Loucy (cell line): ENCODE measurements around the gene WFIKKN2.
A peak's percentile ranks its signal among the peaks of the same experiment; 100 is the strongest.

Experiments used
- H2AFZ ChIP-seq: fragments of 200-600 bp; sonication (generic); 2 replicates; pipeline ENCODE4 v1.6.0; 2016; ENCODE audit warnings: antibody characterized with exemption, mild to moderate bottlenecking, low read length, moderate library complexity
- H3F3A ChIP-seq: fragments of 200-600 bp; 2 replicates; pipeline ENCODE4 v1.6.0; 2016; ENCODE audit warnings: antibody characterized with exemption, low read depth, mild to moderate bottlenecking
- H3K27me3 ChIP-seq: fragments of 200-600 bp; sonication (generic); 2 replicates; pipeline ENCODE4 v1.6.1; 2014; ENCODE audit warnings: low read length, mild to moderate bottlenecking; ENCODE audit not compliant: insufficient read depth, poor library complexity, severe bottlenecking
- H3K36me3 ChIP-seq: fragments of 200-600 bp; sonication (generic); 2 replicates; pipeline ENCODE4 v1.6.1; 2016; ENCODE audit warnings: low read length; ENCODE audit not compliant: insufficient read depth
- H3K4me1 ChIP-seq: fragments of 200-600 bp; sonication (generic); 2 replicates; pipeline ENCODE4 v1.5.1; 2014; ENCODE audit warnings: low read length, mild to moderate bottlenecking; ENCODE audit not compliant: insufficient read depth, poor library complexity, severe bottlenecking
- H3K4me2 ChIP-seq: fragments of 200-600 bp; sonication (generic); 2 replicates; pipeline ENCODE4 v1.6.0; 2014; ENCODE audit warnings: antibody characterized with exemption, low read length, low read depth, mild to moderate bottlenecking; ENCODE audit not compliant: poor library complexity, severe bottlenecking
- H3K4me3 ChIP-seq: fragments of 200-600 bp; sonication (generic); 2 replicates; pipeline ENCODE4 v1.5.1; 2014; ENCODE audit warnings: low read length, mild to moderate bottlenecking, mixed read lengths; ENCODE audit not compliant: poor library complexity, severe bottlenecking
- H3K79me2 ChIP-seq: fragments of 200-600 bp; sonication (generic); 2 replicates; pipeline ENCODE4 v1.6.1; 2014; ENCODE audit warnings: low read length; ENCODE audit not compliant: insufficient read depth
- H3K9ac ChIP-seq: fragments of 200-600 bp; sonication (generic); 2 replicates; pipeline ENCODE4 v1.6.0; 2014; ENCODE audit warnings: mild to moderate bottlenecking, low read depth, low read length, moderate library complexity; ENCODE audit not compliant: poor library complexity, severe bottlenecking
- H3K9me2 ChIP-seq: fragments of 200-600 bp; sonication (generic); replicated peaks from 2 replicates; pipeline ENCODE4 v1.6.1; 2016; ENCODE audit warnings: low read depth, low read length, mixed read lengths
- H3K9me3 ChIP-seq: fragments of 200-600 bp; sonication (generic); 2 replicates; pipeline ENCODE4 v1.6.1; 2014; ENCODE audit warnings: mild to moderate bottlenecking, antibody characterized with exemption, low read length, low read depth; ENCODE audit not compliant: insufficient read depth
- H4K20me1 ChIP-seq: fragments of 200-600 bp; sonication (generic); 2 replicates; pipeline ENCODE4 v1.6.0; 2014; ENCODE audit warnings: antibody characterized with exemption, low read length, mild to moderate bottlenecking; ENCODE audit not compliant: insufficient read depth, poor library complexity, severe bottlenecking
- CTCF ChIP-seq: fragments of 200-600 bp; sonication (generic); conservative IDR thresholded peaks from 2 replicates; pipeline ENCODE4 v1.5.1; 2014; ENCODE audit warnings: mild to moderate bottlenecking, antibody characterized with exemption, low read length
- EZH2phosphoT487 ChIP-seq: fragments of 200-600 bp; IDR thresholded peaks from 2 replicates; pipeline ENCODE4 v1.6.1; 2018; ENCODE audit warnings: antibody characterized with exemption, mild to moderate bottlenecking, moderate library complexity, borderline replicate concordance

Gene WFIKKN2

DNA sequence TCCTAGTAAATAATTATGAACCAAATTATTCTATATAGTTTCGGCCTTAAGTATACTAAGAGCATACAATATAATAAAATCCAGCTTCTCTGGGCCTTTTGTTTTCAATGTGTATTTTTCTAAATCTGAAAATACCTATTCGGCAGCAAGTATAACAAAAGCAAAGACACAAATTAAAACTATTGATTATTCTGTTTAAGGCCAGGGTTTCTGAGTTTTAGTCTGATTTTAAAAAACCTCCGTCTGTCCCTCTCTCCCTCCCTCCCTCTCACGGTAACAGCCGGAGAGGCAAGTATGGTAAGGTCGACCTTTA, 29.3 kb downstream of the WFIKKN2 start:
- peaks cover 17% of the 10 kb centered on the region for H4K20me1 ChIP-seq
- H3K4me1 ChIP-seq = peaks cover 24% of the 10 kb centered on the region
- H3K36me3 ChIP-seq = no peaks in the 10 kb centered on the region
- peak overlapping the region; percentile 73 for H3K4me2 ChIP-seq
- H3K4me3 ChIP-seq = peak overlapping the region; percentile 84
- no peak overlapping the region; the same call in 1 of the 2 replicates for H2AFZ ChIP-seq
- H3K27me3 ChIP-seq = peaks cover 8% of the 10 kb centered on the region
- TF ChIP-seq CTCF (no peak), EZH2phosphoT487 (no peak)
- H3K9me2 ChIP-seq = no peaks in the 10 kb centered on the region
- no peaks in the 10 kb centered on the region for H3F3A ChIP-seq
- no peaks in the 10 kb centered on the region for H3K9me3 ChIP-seq
- H3K9ac ChIP-seq = peak overlapping the region; percentile 66
- peaks cover 29% of the 10 kb centered on the region for H3K79me2 ChIP-seq

GRCh38 chr17:50865060-50865867, 29.9 kb downstream of the WFIKKN2 start:
- peaks cover 11% of the 10 kb centered on the region for H3K27me3 ChIP-seq
- H3K79me2 ChIP-seq = peaks cover 29% of the 10 kb centered on the region
- no peaks in the 10 kb centered on the region for H3K9me2 ChIP-seq
- peak overlapping the region; percentile 66 for H3K9ac ChIP-seq
- H3K4me2 ChIP-seq = peak overlapping the region; percentile 73
- peaks cover 24% of the 10 kb centered on the region for H3K4me1 ChIP-seq
- H3F3A ChIP-seq = no peaks in the 10 kb centered on the region
- peaks cover 17% of the 10 kb centered on the region for H4K20me1 ChIP-seq
- TF ChIP-seq EZH2phosphoT487 (no peak), CTCF (no peak)
- no peaks in the 10 kb centered on the region for H3K36me3 ChIP-seq
- no peaks in the 10 kb centered on the region for H3K9me3 ChIP-seq
- H3K4me3 ChIP-seq = peak overlapping the region; percentile 84
- peak overlapping the region; percentile 29 for H2AFZ ChIP-seq

DNA sequence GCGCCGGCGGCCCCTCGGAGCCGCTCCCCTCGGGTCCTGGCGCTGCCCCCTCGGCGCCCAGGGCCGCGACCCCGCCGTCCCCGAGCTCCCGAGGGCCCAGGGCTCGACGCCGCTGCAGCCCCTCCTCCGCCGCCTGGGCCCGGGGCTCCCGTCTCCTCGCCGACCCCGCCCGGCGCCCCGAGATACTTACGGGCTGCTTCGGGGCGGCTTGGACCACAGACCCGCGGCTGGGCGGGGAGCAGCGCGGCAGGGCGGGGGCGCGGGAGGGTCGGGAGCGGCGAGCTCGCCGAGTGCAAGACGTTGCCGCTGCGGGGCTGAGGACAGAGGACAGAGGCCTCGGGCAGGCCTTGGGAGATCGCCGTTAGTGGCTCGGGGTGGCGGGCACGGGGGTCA, 30.5 kb downstream of the WFIKKN2 start:
- H3K4me2 ChIP-seq = peak overlapping the region; percentile 73
- H3K36me3 ChIP-seq = no peaks in the 10 kb centered on the region
- H3F3A ChIP-seq = 0 out of 2 replicates have a peak, but pooled peaks cover 2% of the 10 kb centered on the region
- peaks cover 11% of the 10 kb centered on the region for H3K27me3 ChIP-seq
- H3K9me2 ChIP-seq = no peaks in the 10 kb centered on the region
- H4K20me1 ChIP-seq = peaks cover 17% of the 10 kb centered on the region
- peak overlapping the region; percentile 84 for H3K4me3 ChIP-seq
- peaks cover 29% of the 10 kb centered on the region for H3K79me2 ChIP-seq
- peak overlapping the region; percentile 45; the same call in 1 of the 2 replicates for H2AFZ ChIP-seq
- TF ChIP-seq EZH2phosphoT487 (no peak), CTCF (no peak)
- H3K9me3 ChIP-seq = no peaks in the 10 kb centered on the region
- peak overlapping the region; percentile 66 for H3K9ac ChIP-seq
- H3K4me1 ChIP-seq = peaks cover 24% of the 10 kb centered on the region
